Measurements from ENCODE around the gene DUSP3. TPM values are rescaled to one million over a fixed set of nuclear protein-coding genes. Genes with fewer than 3 reads are reported as not detected.

Gene DUSP3
- total RNA-seq, 6 experiments from 2014 or later: 75.1 to 97.2 (median 87.7) TPM

GRCh38 chr17:43817826-43818225 lies 39.0 kb upstream of the DUSP3 start:
- no peak for DNase-seq
- no peaks in the 10 kb centered on the region for H3K4me1 ChIP-seq
- H3K27ac ChIP-seq: no peak overlapping the region
- H3K9me3 ChIP-seq: no peaks in the 10 kb centered on the region
- ATAC-seq: no peak
- TF ChIP-seq CTCF (IDR thresholded peaks at IDR 0.05): no peak
- no peak for TF ChIP-seq POLR2A (IDR thresholded peaks at IDR 0.05)
- intact Hi-C loops (cut with DNase I): no loop called here
- WGBS (ENCODE audit: insufficient coverage, low coverage, low lambda C conversion rate, missing lambda C conversion rate): no CpG with 5 or more reads among the region's 9 CpGs
- H3K36me3 ChIP-seq: no peaks in the 10 kb centered on the region
- no peaks in the 10 kb centered on the region for H3K27me3 ChIP-seq
- H3K4me3 ChIP-seq: no peak overlapping the region

DNA sequence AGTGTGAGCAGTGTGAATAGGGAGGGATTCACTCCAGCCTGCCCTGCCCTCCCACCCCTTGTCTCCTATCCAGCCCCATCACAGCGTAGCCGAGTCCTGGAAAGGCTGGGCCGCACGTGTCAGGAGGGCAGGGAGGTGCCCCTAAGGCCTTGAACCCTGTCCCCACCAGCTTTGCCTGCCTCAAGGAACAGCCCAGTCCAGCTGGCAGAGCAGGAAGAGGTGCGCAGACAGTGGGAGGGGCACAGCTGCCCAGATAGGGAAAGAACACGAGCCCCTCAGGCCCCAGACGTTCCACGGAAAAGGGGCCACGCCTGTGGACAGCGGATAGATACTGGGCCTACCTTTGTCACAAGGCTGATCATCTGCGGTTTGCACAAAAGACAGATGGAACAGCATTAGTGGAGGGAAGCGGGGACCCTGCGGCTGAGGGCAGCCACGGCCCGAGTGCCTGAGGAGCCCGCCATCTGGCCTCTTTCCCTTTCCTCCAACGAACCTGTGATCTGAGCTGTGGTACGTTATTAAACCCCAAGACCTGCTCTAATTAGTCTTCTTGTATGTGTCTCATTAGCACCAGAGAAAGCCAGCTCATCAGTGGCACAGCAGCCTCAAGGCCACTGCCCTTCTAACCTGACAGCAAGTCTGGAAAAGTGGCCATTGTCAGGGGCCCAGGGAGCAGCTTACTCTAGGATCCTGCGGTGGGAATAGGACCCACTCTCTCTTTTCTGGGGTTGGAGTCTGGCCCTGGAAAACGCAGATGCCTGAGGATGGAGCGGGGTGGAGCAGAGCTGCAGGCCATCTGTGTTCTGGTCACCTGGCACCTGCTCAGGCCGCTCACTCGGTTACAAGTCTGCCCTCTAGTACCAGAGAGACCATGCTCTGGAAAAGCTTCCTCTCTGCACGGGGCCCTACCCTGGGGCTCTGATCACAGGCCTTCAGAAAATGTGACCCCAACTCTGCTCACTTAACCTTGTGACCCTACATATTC lies 37.9 kb upstream of the DUSP3 start:
- Histone ChIP-seq H3K36me3 (no peaks in the 10 kb centered on the region), H3K4me1 (no peaks in the 10 kb centered on the region), H3K27ac (no peak overlapping the region), H3K4me3 (no peak overlapping the region), H3K9me3 (no peaks in the 10 kb centered on the region), H3K27me3 (no peaks in the 10 kb centered on the region)
- ATAC-seq (no peak), DNase-seq (no peak)
- WGBS (ENCODE audit: insufficient coverage, low coverage, low lambda C conversion rate, missing lambda C conversion rate): 89% methylated on average over 8 of the region's 24 CpGs
- intact Hi-C loops (cut with DNase I): no loop called here
- no peak for TF ChIP-seq POLR2A (IDR thresholded peaks at IDR 0.05)
- no peak for TF ChIP-seq CTCF (IDR thresholded peaks at IDR 0.05)

- TF ChIP-seq POLR2A (IDR thresholded peaks at IDR 0.05): no peak
- no peak for ATAC-seq
Observed at GRCh38 chr17:43814714-43815113, 35.9 kb upstream of the DUSP3 start.

DNA sequence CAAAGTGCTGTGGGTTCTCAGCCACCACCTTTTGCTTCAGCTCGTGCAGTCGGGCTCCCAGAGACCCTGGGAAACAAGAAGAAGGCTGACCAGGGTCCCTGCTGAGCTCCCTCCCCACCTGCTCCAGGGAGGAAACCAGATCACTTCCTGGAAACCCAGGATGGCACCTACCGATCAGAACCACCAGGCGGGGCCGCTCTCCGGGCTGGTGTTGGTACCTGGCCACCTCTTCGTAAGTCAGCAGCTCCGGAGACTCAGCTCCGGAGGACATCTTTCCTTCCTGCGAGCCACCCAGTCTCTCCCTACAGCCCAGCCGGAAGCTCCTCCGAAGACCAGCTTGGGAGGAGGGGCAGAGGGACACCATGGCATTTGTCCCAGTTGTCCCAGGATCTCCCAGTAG lies 35.2 kb upstream of the DUSP3 start:
- TF ChIP-seq POLR2A (IDR thresholded peaks at IDR 0.05): no peak
- TF ChIP-seq CTCF (IDR thresholded peaks at IDR 0.05): no peak
- no peaks in the 10 kb centered on the region for H3K27me3 ChIP-seq
- no peak overlapping the region for H3K4me3 ChIP-seq
- intact Hi-C loops (cut with DNase I): no loop called here
- H3K27ac ChIP-seq: no peak overlapping the region
- no peaks in the 10 kb centered on the region for H3K9me3 ChIP-seq
- WGBS (ENCODE audit: insufficient coverage, low coverage, low lambda C conversion rate, missing lambda C conversion rate): 73% methylated on average over 2 of the region's 12 CpGs
- ATAC-seq: no peak
- no peaks in the 10 kb centered on the region for H3K4me1 ChIP-seq
- H3K36me3 ChIP-seq: no peaks in the 10 kb centered on the region
- no peak for DNase-seq

More at GRCh38 chr17:43814714-43815113, 35.9 kb upstream of the DUSP3 start:
- intact Hi-C loops (cut with DNase I): no loop called here
- Histone ChIP-seq H3K27ac (no peak overlapping the region), H3K36me3 (no peaks in the 10 kb centered on the region), H3K4me3 (no peak overlapping the region), H3K27me3 (no peaks in the 10 kb centered on the region), H3K4me1 (no peaks in the 10 kb centered on the region), H3K9me3 (no peaks in the 10 kb centered on the region)
- no peak for DNase-seq
- 18% methylated on average over 1 of the region's 1 CpG for WGBS (ENCODE audit: insufficient coverage, low coverage, low lambda C conversion rate, missing lambda C conversion rate)

- intact Hi-C loops (cut with DNase I): no loop called here
- no peak for ATAC-seq
- H3K36me3 ChIP-seq: no peaks in the 10 kb centered on the region
- TF ChIP-seq CTCF (IDR thresholded peaks at IDR 0.05) (no peak), POLR2A (IDR thresholded peaks at IDR 0.05) (no peak)
- H3K27me3 ChIP-seq: no peaks in the 10 kb centered on the region
- H3K4me3 ChIP-seq: no peak overlapping the region
- no peaks in the 10 kb centered on the region for H3K9me3 ChIP-seq
- DNase-seq: no peak
- no CpG with 5 or more reads among the region's 3 CpGs for WGBS (ENCODE audit: insufficient coverage, low coverage, low lambda C conversion rate, missing lambda C conversion rate)
- H3K4me1 ChIP-seq: no peaks in the 10 kb centered on the region
- no peak overlapping the region for H3K27ac ChIP-seq
Observed at GRCh38 chr17:43813386-43813785, 34.6 kb upstream of the DUSP3 start.

Measured in right lobe of liver (tissue), 6 donors.